ENCODE results near the gene TGFBR3. TPM values are rescaled to one million over a fixed set of nuclear protein-coding genes. Genes with fewer than 3 reads are reported as not detected.

Gene TGFBR3
- total and polyA plus RNA-seq, 8 donors: 4.2 to 689 (median 71.5) TPM

- Histone ChIP-seq H3K9me3 (no peaks in the 10 kb centered on the region), H3K36me3 (no peaks in the 10 kb centered on the region), H3K4me3 (no peak overlapping the region), H3K27me3 (no peaks in the 10 kb centered on the region), H3K4me1 (peaks cover 26 to 46% (median 34%) of the 10 kb centered on the region in 4 donors), H3K27ac (peak overlapping the region in 1 of 5 donors; percentile 29)
- WGBS, 5 donors: 91 to 96% (median 92%) methylated on average over 6 of the region's 6 CpGs
- no peak for DNase-seq
- TF ChIP-seq POLR2A (IDR thresholded peaks at IDR 0.05) (no peak), EP300 (IDR thresholded peaks at IDR 0.05) (no peak), CTCF (IDR thresholded peaks at IDR 0.05) (no peak), POLR2AphosphoS5 (IDR thresholded peaks at IDR 0.05) (no peak)
- intact Hi-C loops (cut with DNase I; ENCODE audit: low total_unique reads): no loop called here
Observed at GRCh38 chr1:91826248-91826647, 59.7 kb downstream of the TGFBR3 start.

- intact Hi-C loops (cut with DNase I; ENCODE audit: low total_unique reads): no loop called here
- WGBS, 5 donors: 78 to 87% (median 82%) methylated on average over 6 of the region's 6 CpGs
- Histone ChIP-seq H3K4me3 (no peak overlapping the region), H3K27me3 (no peaks in the 10 kb centered on the region), H3K27ac (no peak overlapping the region), H3K9me3 (no peaks in the 10 kb centered on the region), H3K36me3 (no peaks in the 10 kb centered on the region), H3K4me1 (peaks cover 3 to 39% (median 29%) of the 10 kb centered on the region in 4 donors)
- no peak for DNase-seq
- TF ChIP-seq POLR2AphosphoS5 (IDR thresholded peaks at IDR 0.05): no peak
- TF ChIP-seq POLR2A (IDR thresholded peaks at IDR 0.05): no peak
- TF ChIP-seq CTCF (IDR thresholded peaks at IDR 0.05): no peak
- TF ChIP-seq EP300 (IDR thresholded peaks at IDR 0.05): no peak
Observed at GRCh38 chr1:91821126-91821868, 64.7 kb downstream of the TGFBR3 start.

GRCh38 chr1:91819038-91819788, 66.7 kb downstream of the TGFBR3 start:
- Histone ChIP-seq H3K4me1 (peaks cover 3 to 50% (median 34%) of the 10 kb centered on the region in 4 donors), H3K36me3 (no peaks in the 10 kb centered on the region), H3K9me3 (no peaks in the 10 kb centered on the region), H3K4me3 (no peak overlapping the region), H3K27me3 (no peaks in the 10 kb centered on the region), H3K27ac (peak overlapping the region in 3 of 5 donors; percentile 18 to 42 (median 24))
- 69 to 86% (median 76%) methylated on average over 10 to 11 of the region's 11 CpGs for WGBS, 5 donors
- DNase-seq: no peak
- intact Hi-C loops (cut with DNase I; ENCODE audit: low total_unique reads): no loop called here
- TF ChIP-seq CTCF (IDR thresholded peaks at IDR 0.05) (no peak), POLR2AphosphoS5 (IDR thresholded peaks at IDR 0.05) (no peak), EP300 (IDR thresholded peaks at IDR 0.05) (no peak), POLR2A (IDR thresholded peaks at IDR 0.05) (no peak)

GRCh38 chr1:91818713-91818975, 67.3 kb downstream of the TGFBR3 start:
- Histone ChIP-seq H3K4me1 (peaks cover 5 to 53% (median 36%) of the 10 kb centered on the region in 4 donors), H3K36me3 (no peaks in the 10 kb centered on the region), H3K27ac (peak overlapping the region in 2 of 5 donors; percentile 18 to 24), H3K4me3 (no peak overlapping the region), H3K9me3 (no peaks in the 10 kb centered on the region), H3K27me3 (no peaks in the 10 kb centered on the region)
- 24 to 45% (median 31%) methylated on average over 1 of the region's 1 CpG for WGBS, 5 donors
- no peak for DNase-seq
- intact Hi-C loops (cut with DNase I; ENCODE audit: low total_unique reads): no loop called here
- TF ChIP-seq CTCF (IDR thresholded peaks at IDR 0.05) (no peak), POLR2A (IDR thresholded peaks at IDR 0.05) (no peak), POLR2AphosphoS5 (IDR thresholded peaks at IDR 0.05) (no peak), EP300 (IDR thresholded peaks at IDR 0.05) (no peak)

All from stomach (tissue), 9 donors.